ENCODE data around the gene MST1. TPM values are rescaled to one million over a fixed set of nuclear protein-coding genes. Genes with fewer than 3 reads are reported as not detected.

The MST1 gene
- total RNA-seq, 2 experiments from 2014 or later, result 8.6 to 12.4 TPM

DNA sequence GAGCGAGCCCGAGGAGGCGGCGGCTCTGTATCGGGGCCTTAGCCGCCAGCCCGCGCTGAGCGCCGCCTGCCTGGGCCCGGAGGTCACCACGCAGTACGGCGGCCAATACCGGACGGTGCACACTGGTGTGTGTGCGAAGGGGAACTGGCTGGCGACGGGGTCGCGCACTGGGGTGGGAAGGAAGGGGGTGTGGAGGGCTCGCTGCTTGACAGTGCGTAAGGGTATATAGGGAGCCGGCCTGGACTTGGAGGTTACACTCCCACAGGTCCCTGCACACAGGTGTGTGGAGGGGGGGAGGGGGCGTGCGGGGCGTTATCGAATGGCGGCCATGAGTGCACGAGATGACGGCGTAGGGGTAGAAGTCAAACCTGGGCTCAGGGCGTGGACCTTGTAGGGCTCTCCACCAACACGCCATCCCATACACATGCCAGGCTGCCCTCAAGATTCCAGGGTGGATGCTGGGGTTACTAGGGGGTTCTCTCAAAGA, 14.7 kb downstream of the MST1 start:
- peaks cover 37% of the 10 kb centered on the region for H3K4me1 Mint-ChIP-seq
- no peaks in the 10 kb centered on the region for H3K27me3 Mint-ChIP-seq
- peak overlapping the region; percentile 91 for H3K4me3 Mint-ChIP-seq
- no peak for DNase-seq
- peak overlapping the region; percentile 98 for H3K27ac Mint-ChIP-seq
- ChIA-PET POLR2A (interaction anchor here (1.1 to 2.4 kb wide), 2 partner anchors 49 to 135 kb away, joined by 3 to 8 read pairs; partner anchors contain the start of gene GMPPB), CTCF (interaction anchor here (2.2 kb wide), 1 partner anchor 135 kb away, joined by 9 read pairs; no protein-coding TSS in a partner anchor)
- H3K36me3 Mint-ChIP-seq (ENCODE audit: low read depth), result peaks cover 22% of the 10 kb centered on the region
- H3K9me3 Mint-ChIP-seq, result no peaks in the 10 kb centered on the region

DNA sequence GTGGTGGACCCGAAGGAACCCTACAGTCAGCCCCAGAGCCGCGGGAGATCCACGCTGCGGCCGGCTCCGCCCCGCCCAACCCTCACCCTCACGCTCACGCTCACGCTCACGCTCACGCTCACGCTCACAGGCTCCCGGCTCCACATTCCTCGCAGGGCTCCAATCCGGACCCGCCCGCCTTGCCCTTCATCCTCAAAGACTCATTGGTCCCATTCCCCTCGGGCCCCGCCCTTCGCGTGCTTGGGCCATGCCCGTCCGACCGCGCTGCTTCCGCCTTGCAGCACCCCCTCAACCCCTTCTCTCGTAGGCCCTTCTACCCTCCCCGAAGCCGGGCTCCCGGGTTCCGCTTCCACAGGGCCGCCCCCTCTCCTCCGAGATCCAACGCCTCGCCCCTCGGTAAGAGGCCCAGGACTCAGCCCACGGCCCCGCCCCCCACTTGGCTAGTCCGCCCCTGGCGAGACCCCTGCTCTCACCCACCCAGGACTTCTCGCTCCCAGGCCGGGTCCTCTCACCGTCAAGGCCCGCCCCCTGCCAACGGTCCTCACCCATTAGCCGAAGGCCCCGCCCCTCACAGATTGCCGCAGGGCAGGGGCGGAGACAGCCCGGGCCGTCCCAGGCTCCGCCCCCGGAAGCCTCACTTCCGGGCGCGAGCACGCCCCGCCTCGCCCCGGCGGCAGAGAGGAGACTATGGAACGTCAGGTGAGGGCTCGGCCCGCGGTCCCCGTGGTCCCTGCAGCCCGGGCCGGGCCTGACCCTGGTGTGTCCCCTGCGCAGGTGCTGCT, 15.4 kb downstream of the MST1 start, which contains the start of gene APEH:
Gene APEH, plus strand, starts transcription at position 637 of the 782 bp plus-strand sequence. Its CDS starts 51 bp downstream, at position 688.
- Mint-ChIP-seq H3K27ac (peak within 1 kb of the TSS; percentile 98), H3K9me3 (no peaks in the 10 kb centered on the region), H3K36me3 (ENCODE audit: low read depth) (peaks cover 22% of the 10 kb centered on the region), H3K4me1 (peaks cover 37% of the 10 kb centered on the region), H3K27me3 (no peaks in the 10 kb centered on the region), H3K4me3 (peak within 1 kb of the TSS; percentile 91)
- peak; percentile 99 for DNase-seq
- CTCF ChIA-PET, result interaction anchor here (0.9 to 3.3 kb wide), 5 partner anchors 106 to 333 kb away, joined by 3 to 247 read pairs (median 3); no protein-coding TSS in a partner anchor
- POLR2A ChIA-PET, result interaction anchor here (0.9 to 3.6 kb wide), 6 partner anchors 50 to 262 kb away, joined by 4 to 43 read pairs (median 5); partner anchors contain the start of genes BSN, DAG1, GMPPB and IP6K1

DNA sequence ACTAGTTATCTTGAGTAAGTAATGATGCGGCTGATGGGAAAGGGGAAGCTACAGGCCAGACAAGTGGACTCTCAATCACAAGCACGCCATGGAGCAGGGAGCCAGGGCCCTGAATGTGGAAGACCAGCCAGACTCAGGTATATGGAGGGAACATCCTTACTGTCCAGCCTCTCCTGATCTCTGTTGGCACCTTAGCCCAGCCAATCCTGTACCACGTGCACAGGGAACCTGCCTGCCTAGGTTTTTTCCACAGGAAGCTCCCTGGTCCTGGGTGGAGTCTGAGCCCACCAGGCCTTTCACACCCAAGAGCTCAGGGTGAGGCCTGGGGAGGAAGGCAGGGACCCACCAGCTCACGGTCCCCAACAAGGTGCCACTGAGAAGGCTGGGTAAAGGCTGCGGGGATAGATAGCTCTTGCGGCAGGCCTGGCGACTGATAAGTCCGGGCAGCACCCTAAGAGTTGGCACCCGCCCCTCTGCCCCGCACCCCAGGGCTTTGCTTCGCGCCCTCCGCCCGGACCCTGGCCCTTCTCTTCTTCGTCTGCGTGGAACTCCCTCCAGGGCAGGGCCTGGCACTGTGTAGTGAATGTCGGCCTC, 16.1 kb downstream of the MST1 start:
- peaks cover 20% of the 10 kb centered on the region for H3K36me3 Mint-ChIP-seq (ENCODE audit: low read depth)
- H3K4me3 Mint-ChIP-seq, result peak overlapping the region; percentile 91
- H3K27ac Mint-ChIP-seq, result peak overlapping the region; percentile 98
- H3K4me1 Mint-ChIP-seq, result peaks cover 37% of the 10 kb centered on the region
- ChIA-PET POLR2A (interaction anchor here (0.9 to 3.6 kb wide), 6 partner anchors 50 to 261 kb away, joined by 4 to 43 read pairs (median 5); partner anchors contain the start of genes BSN, DAG1, GMPPB and IP6K1), CTCF (interaction anchor here (0.7 to 3.3 kb wide), 8 partner anchors 79 to 333 kb away, joined by 3 to 247 read pairs (median 4); no protein-coding TSS in a partner anchor)
- peak; percentile 26 for DNase-seq
- H3K9me3 Mint-ChIP-seq, result no peaks in the 10 kb centered on the region
- H3K27me3 Mint-ChIP-seq, result no peaks in the 10 kb centered on the region

DNA sequence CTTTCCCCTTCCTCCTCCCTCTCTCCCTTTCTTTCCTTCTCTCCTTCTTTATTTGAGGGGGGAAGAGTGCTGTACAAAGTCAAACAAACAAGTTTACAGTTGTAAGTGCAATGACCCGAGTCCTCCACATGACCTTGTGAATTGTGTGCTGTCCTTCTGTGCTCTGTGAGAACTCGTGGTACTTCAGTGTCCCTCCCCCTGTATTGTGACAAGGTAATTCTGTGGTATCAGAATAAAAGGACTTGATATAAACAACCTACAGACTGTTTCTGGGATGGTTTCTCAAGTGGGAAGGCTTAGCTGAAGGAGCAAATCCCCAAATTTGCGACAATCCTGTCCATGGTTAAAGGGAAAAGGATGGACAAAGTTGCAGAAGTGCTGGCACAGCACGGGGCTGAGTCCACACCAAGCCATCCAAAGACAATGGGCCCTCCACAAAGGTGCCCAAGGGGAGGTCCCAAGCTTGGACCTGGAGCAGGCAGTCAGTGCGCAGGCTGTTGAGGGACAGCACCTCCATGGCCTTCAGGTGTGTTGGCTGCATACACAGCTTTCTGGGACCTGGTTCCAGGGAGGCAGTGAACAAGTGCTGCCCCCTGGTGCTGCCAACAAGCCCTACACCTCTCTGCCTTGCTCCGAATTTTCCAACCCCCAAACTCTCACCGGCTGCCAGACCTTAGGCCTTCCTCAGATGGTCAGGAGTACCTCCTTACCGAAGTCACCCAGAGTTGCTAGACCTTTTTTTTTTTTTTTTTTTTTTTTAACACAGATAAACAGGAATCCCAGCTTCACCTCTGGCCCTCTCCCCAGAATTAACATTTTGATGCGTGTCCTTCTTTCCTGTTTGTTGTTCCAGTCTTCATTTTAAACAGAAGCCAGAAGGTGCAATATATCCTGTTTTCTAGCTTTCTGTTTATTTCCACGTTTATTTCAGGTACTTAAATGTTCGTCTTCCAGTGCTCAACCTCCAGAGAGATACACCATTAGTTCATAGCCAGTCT, 17.7 kb downstream of the MST1 start:
- H3K27ac Mint-ChIP-seq, result peak overlapping the region; percentile 77

DNA sequence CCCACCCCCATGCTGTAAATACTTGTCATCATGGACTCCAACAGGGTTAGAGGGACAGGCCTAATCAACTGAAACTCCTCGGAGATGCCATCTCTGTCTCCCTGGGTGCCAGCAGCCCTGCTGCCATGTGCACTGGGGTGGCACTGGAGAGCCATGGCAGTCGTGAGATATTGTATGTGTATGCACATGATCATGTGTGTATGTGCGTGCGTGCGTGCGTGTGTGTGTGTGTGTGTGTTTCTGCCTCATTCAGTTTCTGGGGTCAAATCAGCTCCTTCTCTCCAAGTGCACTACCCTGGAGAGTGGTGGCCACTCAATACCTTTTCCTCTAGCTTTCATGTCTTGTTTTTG, 18.4 kb downstream of the MST1 start:
- peaks cover 29% of the 10 kb centered on the region for H3K4me1 Mint-ChIP-seq
- no peak for DNase-seq
- POLR2A ChIA-PET, result interaction anchor here (3.6 kb wide), 1 partner anchor 131 kb away, joined by 43 read pairs; no protein-coding TSS in a partner anchor
- H3K27ac Mint-ChIP-seq, result no peak overlapping the region
- H3K27me3 Mint-ChIP-seq, result no peaks in the 10 kb centered on the region
- peaks cover 5% of the 10 kb centered on the region for H3K36me3 Mint-ChIP-seq (ENCODE audit: low read depth)
- no peak overlapping the region for H3K4me3 Mint-ChIP-seq
- H3K9me3 Mint-ChIP-seq, result no peaks in the 10 kb centered on the region
- CTCF ChIA-PET, result interaction anchor here (0.8 to 3.3 kb wide), 14 partner anchors 7 to 663 kb away, joined by 3 to 247 read pairs (median 4); partner anchors contain the start of genes BSN and WDR6

More for the DNA sequence above, 17.7 kb downstream of the MST1 start:
- ChIA-PET POLR2A (interaction anchor here (0.6 to 3.6 kb wide), 4 partner anchors 8 to 252 kb away, joined by 3 to 43 read pairs (median 6); partner anchors contain the start of gene GMPPB), CTCF (interaction anchor here (0.6 to 3.3 kb wide), 34 partner anchors 8 to 664 kb away, joined by 3 to 247 read pairs (median 4); partner anchors contain the start of genes BSN, DAG1 and WDR6)
- Mint-ChIP-seq H3K36me3 (ENCODE audit: low read depth) (peaks cover 9% of the 10 kb centered on the region), H3K27me3 (no peaks in the 10 kb centered on the region), H3K4me1 (peaks cover 33% of the 10 kb centered on the region), H3K4me3 (peak overlapping the region; percentile 66), H3K9me3 (no peaks in the 10 kb centered on the region)
- peak; percentile 79 for DNase-seq

DNA sequence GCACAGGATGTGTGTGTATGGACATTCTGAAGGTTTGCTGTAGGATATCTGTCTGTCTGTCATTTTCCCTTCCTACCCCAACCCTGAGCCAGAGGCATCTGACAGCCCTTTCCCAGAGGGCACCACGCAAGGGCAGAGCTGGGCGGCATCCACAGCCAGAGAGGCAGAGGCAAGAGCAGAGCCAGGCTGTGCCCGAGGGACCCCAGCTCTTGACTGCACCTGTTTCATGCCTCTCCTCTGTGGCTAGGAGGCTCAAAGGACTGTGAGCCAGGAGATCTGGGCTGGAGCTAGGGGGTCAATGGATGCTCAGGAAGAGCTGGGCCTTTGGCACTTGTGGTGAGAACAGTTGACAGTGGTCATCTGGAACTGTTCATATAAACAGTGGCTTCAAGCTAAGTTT, 19.9 kb downstream of the MST1 start:
- ChIA-PET POLR2A (interaction anchor here (1.4 kb wide), 1 partner anchor 129 kb away, joined by 4 read pairs; no protein-coding TSS in a partner anchor), CTCF (interaction anchor here (1.4 to 1.6 kb wide), 2 partner anchors 103 to 129 kb away, joined by 3 to 22 read pairs; no protein-coding TSS in a partner anchor)
- no peak for DNase-seq
- no peaks in the 10 kb centered on the region for H3K27me3 Mint-ChIP-seq
- peaks cover 17% of the 10 kb centered on the region for H3K4me1 Mint-ChIP-seq
- no peak overlapping the region for H3K4me3 Mint-ChIP-seq
- H3K9me3 Mint-ChIP-seq, result no peaks in the 10 kb centered on the region
- no peak overlapping the region for H3K27ac Mint-ChIP-seq
- no peaks in the 10 kb centered on the region for H3K36me3 Mint-ChIP-seq (ENCODE audit: low read depth)

DNA sequence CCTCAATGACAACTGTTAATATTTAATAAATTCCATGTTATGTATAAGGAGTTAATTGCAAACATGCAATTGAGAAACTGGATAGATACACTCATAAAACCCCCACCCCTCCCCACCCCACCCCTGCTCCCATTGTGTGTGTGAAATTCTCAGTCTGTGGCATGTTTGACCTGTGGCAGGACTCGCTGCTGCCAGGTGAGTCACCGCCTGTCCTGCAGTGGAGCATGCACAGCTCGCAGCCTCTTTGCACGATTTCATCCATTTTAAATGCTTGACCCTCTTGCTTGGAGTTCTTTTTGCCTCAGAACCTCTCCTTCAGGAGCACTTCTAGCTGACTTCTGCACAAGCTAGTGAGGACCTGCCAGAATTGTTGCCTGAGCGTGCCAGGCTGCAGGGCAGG, 20.4 kb downstream of the MST1 start:
- Mint-ChIP-seq H3K9me3 (no peaks in the 10 kb centered on the region), H3K27ac (no peak overlapping the region), H3K4me1 (peaks cover 17% of the 10 kb centered on the region), H3K36me3 (ENCODE audit: low read depth) (no peaks in the 10 kb centered on the region), H3K4me3 (no peak overlapping the region), H3K27me3 (no peaks in the 10 kb centered on the region)
- POLR2A ChIA-PET, result interaction anchor here (1.4 kb wide), 1 partner anchor 129 kb away, joined by 4 read pairs; no protein-coding TSS in a partner anchor
- CTCF ChIA-PET, result interaction anchor here (1.4 to 1.6 kb wide), 2 partner anchors 102 to 129 kb away, joined by 3 to 22 read pairs; no protein-coding TSS in a partner anchor
- no peak for DNase-seq

DNA sequence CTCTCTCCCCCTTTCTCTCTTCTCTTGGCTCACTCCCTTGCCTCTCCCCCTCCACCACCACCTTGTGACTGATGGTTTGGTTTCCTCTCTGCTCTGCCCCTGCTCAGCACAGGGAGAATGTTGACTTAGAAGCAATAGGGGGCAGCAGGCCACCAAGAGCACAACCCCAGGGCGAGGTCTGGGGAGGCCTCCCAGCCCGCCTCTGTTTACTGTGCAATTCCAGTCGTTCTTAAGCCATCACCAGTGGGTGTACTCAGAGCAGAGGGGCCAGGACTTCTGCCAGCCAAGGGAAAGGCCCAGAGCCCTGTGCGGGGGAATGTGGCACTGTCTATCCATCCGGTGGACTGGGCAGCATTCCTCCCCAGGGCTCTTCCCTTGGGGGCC, 20.9 kb downstream of the MST1 start:
- CTCF ChIA-PET, result interaction anchor here (1.4 kb wide), 1 partner anchor 102 kb away, joined by 3 read pairs; no protein-coding TSS in a partner anchor
- POLR2A ChIA-PET, result interaction anchor here (1.4 kb wide), 1 partner anchor 128 kb away, joined by 4 read pairs; no protein-coding TSS in a partner anchor
- no peak overlapping the region for H3K27ac Mint-ChIP-seq
- DNase-seq, result no peak
- no peaks in the 10 kb centered on the region for H3K9me3 Mint-ChIP-seq
- H3K36me3 Mint-ChIP-seq (ENCODE audit: low read depth), result no peaks in the 10 kb centered on the region
- H3K4me3 Mint-ChIP-seq, result no peak overlapping the region
- H3K4me1 Mint-ChIP-seq, result peaks cover 13% of the 10 kb centered on the region
- H3K27me3 Mint-ChIP-seq, result no peaks in the 10 kb centered on the region

DNA sequence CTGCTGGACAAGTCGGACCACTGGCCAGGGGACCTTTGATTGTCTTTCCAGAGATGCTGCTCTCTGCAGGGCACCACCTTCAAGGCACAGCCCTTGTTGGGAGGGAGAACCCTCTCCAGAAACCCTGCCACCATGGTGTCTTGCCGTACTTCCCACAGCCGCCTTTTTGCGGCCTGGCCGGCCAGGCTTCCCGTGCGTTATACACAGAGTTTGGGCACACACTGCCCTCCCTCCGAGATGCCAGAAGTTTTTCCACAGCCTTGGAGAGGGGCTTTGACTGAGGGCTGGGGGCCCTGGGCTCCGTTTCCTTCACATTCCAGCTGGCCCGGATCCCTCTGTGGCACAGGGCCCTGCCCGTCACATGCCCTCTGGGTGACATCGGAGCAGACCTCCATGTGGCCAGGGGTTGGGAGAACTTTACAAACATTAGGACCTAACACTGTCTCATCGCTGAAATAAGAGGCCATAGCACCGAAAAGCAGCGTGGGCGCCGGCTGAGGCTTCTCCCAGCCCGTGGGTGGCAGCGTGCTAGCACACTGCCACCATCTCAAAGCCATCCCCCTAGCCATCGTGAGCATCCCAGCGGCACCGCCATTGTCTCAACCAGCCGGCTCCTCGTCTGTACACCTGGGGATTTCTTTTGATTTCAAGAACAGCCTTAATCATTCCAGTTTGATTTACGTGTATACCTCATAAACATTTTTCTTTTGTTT, 21.4 kb downstream of the MST1 start:
- Mint-ChIP-seq H3K27me3 (no peaks in the 10 kb centered on the region), H3K4me3 (no peak overlapping the region), H3K27ac (no peak overlapping the region), H3K4me1 (peaks cover 9% of the 10 kb centered on the region), H3K9me3 (no peaks in the 10 kb centered on the region), H3K36me3 (ENCODE audit: low read depth) (no peaks in the 10 kb centered on the region)
- POLR2A ChIA-PET, result no interaction called here
- CTCF ChIA-PET, result interaction anchor here (2.7 kb wide), 1 partner anchor 128 kb away, joined by 23 read pairs; no protein-coding TSS in a partner anchor
- no peak for DNase-seq

DNA sequence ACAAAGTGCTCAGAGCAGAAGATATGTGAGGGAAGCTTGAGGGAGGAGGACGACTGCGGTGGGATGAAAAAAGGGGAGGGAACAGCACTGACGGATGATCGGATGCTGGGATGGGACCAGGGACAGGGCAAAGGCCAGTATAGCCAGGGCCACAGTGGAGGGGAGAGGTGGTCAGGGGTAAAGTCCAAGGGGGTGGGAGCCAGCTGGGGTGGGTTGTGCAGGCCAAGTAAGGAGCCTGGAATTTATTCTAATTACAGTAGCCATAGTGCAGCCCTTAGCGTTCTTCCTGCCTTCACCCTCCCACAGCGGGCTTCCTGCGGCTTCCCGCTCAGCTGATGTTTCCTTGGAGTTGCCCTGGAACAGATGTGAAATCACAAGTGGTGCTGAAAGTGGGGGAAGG, 22.7 kb downstream of the MST1 start:
- no peaks in the 10 kb centered on the region for H3K27me3 Mint-ChIP-seq
- ChIA-PET POLR2A (interaction anchor here (1.1 kb wide), 1 partner anchor 127 kb away, joined by 5 read pairs; no protein-coding TSS in a partner anchor), CTCF (interaction anchor here (2.7 kb wide), 1 partner anchor 127 kb away, joined by 23 read pairs; no protein-coding TSS in a partner anchor)
- no peaks in the 10 kb centered on the region for H3K36me3 Mint-ChIP-seq (ENCODE audit: low read depth)
- no peaks in the 10 kb centered on the region for H3K9me3 Mint-ChIP-seq
- no peak overlapping the region for H3K27ac Mint-ChIP-seq
- no peak overlapping the region for H3K4me3 Mint-ChIP-seq
- DNase-seq, result no peak
- peaks cover 2% of the 10 kb centered on the region for H3K4me1 Mint-ChIP-seq

Measured in activated CD4-positive, alpha-beta memory T cell treated with anti-CD3 and anti-CD28 coated beads, Interleukin-2, amount 10 ng/mL, durations not matched to agents 7 days and 5 days (primary cell).